PFSK-1 (cell line): ENCODE results near the gene NR3C2.

ENCODE experiments used
- FOXP2 ChIP-seq: optimal IDR thresholded peaks from 2 replicates; pipeline ENCODE3; 2011; ENCODE audit warnings: borderline replicate concordance, control low read depth, inconsistent platforms; ENCODE audit not compliant: insufficient read depth; ENCODE audit errors: extremely low read length, extremely low read depth
- POLR2AphosphoS5 ChIP-seq: IDR thresholded peaks from 2 replicates; pipeline ENCODE4 v1.6.1; 2012; ENCODE audit warnings: low read depth, mild to moderate bottlenecking, control low read depth, low read length, moderate library complexity
- SIN3A ChIP-seq: IDR thresholded peaks from 2 replicates; pipeline ENCODE4 v1.6.1; 2012; ENCODE audit warnings: mild to moderate bottlenecking, low read length, moderate library complexity, borderline replicate concordance; ENCODE audit not compliant: insufficient read depth
- TAF1 ChIP-seq: IDR thresholded peaks from 2 replicates; pipeline ENCODE4 v1.6.1; 2012; ENCODE audit warnings: low read length, control low read depth, borderline replicate concordance; ENCODE audit not compliant: insufficient read depth
- TF ChIP-seq, protein P1 (sequence below), 2 experiments: IDR thresholded peaks; 2 replicates each; pipeline versions ENCODE4 v1.6.1 to v1.8.0; 2011 to 2012; ENCODE audit warnings: low read depth in 2 of 2, low read length in 2 of 2, control low read depth in 1 of 2, inconsistent platforms in 1 of 2, mild to moderate bottlenecking in 1 of 2, moderate library complexity in 1 of 2; ENCODE audit not compliant: insufficient read depth in 1 of 2

NR3C2 gene

DNA sequence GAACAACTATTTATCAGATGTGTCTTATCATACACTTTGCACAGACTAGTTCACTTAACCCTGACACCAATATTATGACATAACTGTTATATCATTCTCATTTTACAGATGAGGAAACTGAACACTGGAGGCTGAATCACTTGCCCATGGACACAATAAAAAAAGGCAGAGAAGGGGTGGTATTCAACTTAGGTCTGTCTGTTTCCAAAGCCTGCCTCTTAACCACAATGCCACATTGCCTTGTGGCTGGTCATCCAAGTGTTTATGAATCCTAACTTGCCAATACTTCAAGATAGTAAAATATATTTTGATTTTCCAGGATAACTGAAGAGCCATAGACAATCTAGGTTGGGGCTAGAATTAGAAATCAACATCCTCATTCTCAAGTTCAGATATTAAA, 327.8 kb downstream of the NR3C2 start:
- TF ChIP-seq, protein P1, sequence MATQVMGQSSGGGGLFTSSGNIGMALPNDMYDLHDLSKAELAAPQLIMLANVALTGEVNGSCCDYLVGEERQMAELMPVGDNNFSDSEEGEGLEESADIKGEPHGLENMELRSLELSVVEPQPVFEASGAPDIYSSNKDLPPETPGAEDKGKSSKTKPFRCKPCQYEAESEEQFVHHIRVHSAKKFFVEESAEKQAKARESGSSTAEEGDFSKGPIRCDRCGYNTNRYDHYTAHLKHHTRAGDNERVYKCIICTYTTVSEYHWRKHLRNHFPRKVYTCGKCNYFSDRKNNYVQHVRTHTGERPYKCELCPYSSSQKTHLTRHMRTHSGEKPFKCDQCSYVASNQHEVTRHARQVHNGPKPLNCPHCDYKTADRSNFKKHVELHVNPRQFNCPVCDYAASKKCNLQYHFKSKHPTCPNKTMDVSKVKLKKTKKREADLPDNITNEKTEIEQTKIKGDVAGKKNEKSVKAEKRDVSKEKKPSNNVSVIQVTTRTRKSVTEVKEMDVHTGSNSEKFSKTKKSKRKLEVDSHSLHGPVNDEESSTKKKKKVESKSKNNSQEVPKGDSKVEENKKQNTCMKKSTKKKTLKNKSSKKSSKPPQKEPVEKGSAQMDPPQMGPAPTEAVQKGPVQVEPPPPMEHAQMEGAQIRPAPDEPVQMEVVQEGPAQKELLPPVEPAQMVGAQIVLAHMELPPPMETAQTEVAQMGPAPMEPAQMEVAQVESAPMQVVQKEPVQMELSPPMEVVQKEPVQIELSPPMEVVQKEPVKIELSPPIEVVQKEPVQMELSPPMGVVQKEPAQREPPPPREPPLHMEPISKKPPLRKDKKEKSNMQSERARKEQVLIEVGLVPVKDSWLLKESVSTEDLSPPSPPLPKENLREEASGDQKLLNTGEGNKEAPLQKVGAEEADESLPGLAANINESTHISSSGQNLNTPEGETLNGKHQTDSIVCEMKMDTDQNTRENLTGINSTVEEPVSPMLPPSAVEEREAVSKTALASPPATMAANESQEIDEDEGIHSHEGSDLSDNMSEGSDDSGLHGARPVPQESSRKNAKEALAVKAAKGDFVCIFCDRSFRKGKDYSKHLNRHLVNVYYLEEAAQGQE (IDR thresholded peaks at IDR 0.05; ENCODE audit: insufficient read depth in 1 of 2, low read depth in 2 of 2, low read length in 2 of 2), result no peak
- TF ChIP-seq TAF1 (no peak), SIN3A (no peak), POLR2AphosphoS5 (no peak), FOXP2 (no peak)

DNA sequence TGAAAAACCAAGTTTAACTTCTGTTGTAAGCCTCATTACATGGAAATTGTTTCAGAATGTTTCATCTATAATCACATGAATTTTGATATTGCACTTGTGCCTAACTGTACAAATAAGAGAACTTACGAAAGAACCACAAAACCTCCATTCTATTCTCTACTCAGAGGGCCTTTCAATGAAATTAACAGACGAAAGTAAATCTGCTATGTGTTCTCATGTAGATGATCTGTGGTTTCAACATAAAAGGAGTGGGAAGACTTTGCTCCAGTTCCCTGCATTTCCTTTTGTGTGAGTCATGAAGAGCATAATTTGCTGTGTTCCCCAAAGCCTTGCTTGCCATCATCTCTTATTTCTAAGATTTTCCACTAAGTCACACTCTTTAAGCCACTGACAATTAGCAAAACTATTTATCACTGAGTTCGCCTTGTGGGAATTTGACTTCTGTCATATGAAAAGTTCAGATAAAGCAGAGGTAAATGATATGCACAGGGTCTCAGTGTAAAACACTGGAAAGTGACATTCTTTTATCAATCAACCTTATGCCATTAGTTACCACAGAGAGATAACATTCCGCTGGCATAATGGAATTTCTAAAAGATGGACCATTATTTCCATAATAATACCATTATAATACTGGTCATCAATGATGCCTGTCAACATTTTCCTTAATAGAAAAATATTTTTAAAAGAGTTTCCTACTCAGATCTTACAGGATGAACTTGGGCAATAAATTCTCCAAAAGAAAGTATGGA, 329.8 kb downstream of the NR3C2 start:
- TF ChIP-seq SIN3A, result no peak
- no peak for TF ChIP-seq POLR2AphosphoS5

DNA sequence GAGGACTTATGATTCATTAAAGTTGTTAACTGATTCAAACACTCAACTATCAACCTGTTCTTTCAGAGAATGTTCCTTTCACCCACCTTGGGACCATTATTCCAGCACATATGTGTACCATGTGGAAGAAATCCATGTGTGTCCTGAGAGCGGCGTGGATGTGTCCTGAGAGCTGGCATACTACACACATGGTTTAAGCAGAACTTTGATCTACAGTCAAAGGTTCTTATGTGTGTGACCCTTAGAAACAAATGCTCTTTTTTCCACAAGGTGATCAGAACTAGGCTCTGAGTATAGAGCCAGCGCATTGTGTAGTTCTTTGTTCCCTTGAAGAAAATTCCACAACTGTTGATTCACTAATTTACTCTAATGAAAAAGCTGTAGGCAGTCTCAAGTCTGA, 332.0 kb downstream of the NR3C2 start:
- no peak for TF ChIP-seq SIN3A
- no peak for TF ChIP-seq TAF1
- TF ChIP-seq, protein P1 (IDR thresholded peaks at IDR 0.05; ENCODE audit: insufficient read depth in 1 of 2, low read depth in 2 of 2, low read length in 2 of 2), result no peak
- TF ChIP-seq POLR2AphosphoS5, result no peak
- TF ChIP-seq FOXP2, result no peak

DNA sequence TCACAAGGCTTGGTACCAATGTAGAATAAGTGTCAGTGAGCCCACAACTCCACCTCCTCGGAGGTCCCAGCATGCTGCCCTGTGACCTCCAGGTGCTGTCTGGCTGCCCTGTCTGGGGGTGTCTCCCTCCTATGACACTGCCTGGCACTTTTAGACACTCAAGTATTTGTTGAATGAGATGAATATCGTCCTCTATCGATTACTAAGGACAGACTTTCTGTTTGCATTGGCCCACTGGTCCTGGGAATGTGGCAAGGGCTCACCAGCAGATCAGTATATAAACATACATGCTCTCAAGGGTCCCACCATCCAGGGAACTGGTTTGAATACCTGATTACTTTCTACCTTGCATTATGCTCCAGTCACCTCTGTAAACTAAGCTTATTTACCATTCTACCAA, 333.0 kb downstream of the NR3C2 start:
- no peak for TF ChIP-seq TAF1
- TF ChIP-seq FOXP2, result no peak
- TF ChIP-seq, protein P1 (IDR thresholded peaks at IDR 0.05; ENCODE audit: insufficient read depth in 1 of 2, low read depth in 2 of 2, low read length in 2 of 2), result no peak
- TF ChIP-seq POLR2AphosphoS5, result no peak
- no peak for TF ChIP-seq SIN3A

DNA sequence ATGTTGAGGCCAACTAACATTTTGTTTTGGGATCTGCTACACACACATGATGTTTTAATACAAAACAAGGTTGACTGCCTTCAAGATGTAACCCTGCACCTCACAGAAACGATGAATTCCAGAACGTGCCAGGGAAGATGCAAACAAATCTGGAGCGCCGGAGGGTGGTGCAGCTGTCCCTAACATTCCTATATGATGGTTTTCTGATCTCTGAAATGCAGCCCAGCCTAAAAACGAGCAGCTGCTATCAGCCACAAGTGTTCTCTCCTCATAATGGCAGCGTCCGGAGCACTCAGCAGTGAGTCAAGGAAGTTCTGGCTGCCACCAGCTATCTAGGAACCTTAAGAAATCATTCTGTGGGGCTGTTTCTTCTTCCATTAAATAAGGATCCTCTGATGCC, 333.4 kb downstream of the NR3C2 start:
- TF ChIP-seq, protein P1 (IDR thresholded peaks at IDR 0.05; ENCODE audit: insufficient read depth in 1 of 2, low read depth in 2 of 2, low read length in 2 of 2), result no peak

DNA sequence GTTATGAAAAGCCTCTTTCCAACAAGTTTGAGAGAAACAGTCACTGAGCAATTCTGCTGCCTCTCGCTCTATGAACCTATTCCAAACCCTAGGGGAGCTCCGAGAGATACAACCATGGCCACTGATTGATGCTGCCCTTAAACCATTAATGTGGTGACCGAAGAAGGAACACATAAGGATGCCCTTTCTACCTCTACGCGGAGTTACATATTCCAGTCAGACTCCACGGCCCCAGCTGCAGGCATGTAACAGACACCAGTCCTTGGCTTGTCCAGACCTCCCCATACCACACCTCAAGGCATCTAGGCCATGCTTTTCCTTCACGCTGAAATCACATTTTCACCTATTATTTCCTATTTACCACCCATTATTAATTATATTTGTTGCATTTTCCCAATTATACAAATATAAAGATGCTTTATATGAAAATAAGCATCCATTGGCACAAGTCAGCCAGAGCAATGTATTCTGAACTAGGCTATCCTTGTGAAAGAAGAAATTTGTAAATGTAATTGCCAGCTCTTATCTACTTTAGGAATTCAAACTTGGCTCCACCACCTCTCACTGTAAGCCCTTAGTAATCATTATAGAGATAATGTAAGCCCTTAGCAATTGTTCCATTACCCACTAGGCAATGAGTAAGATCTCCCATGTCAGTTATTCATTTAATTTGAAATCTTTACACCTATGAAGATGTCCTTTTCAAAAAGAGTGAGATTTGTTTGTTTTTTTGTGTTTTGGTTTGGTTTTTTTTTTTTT, 338.4 kb downstream of the NR3C2 start:
- TF ChIP-seq FOXP2 (no peak), SIN3A (no peak), POLR2AphosphoS5 (no peak), TAF1 (no peak)
- TF ChIP-seq, protein P1 (IDR thresholded peaks at IDR 0.05; ENCODE audit: insufficient read depth in 1 of 2, low read depth in 2 of 2, low read length in 2 of 2), result no peak
